HL-60 (cell line): ENCODE results near the gene USF1.
A peak's percentile ranks its signal among the peaks of the same experiment; 100 is the strongest.

Experiments
- CTCF ChIP-seq: IDR thresholded peaks from one replicate; pipeline ENCODE4 v1.5.1; 2011; ENCODE audit warnings: low read length, control low read depth, inconsistent platforms; ENCODE audit not compliant: insufficient read depth
- GABPA ChIP-seq: IDR thresholded peaks from 2 replicates; pipeline ENCODE4 v1.6.1; 2012; ENCODE audit warnings: low read depth
- POLR2AphosphoS5 ChIP-seq: IDR thresholded peaks from 2 replicates; pipeline ENCODE4 v1.6.1; 2012; ENCODE audit warnings: low read depth
- REST ChIP-seq: IDR thresholded peaks from 2 replicates; pipeline ENCODE4 v1.6.1; 2012; ENCODE audit warnings: low read depth; ENCODE audit not compliant: insufficient replicate concordance
- SPI1 ChIP-seq: IDR thresholded peaks from 2 replicates; pipeline ENCODE4 v1.6.1; 2012; ENCODE audit warnings: low read depth, mild to moderate bottlenecking, borderline replicate concordance

- TF ChIP-seq CTCF (no peak), REST (no peak), POLR2AphosphoS5 (peak; percentile 48; the same call in 1 of the 2 replicates), GABPA (peak; percentile 9; the same call in 1 of the 2 replicates), SPI1 (peak; percentile 93)
Measured at GRCh38 chr1:161044908-161045735, 655 bp downstream of the USF1 start.
